HG02678 (cell line): ENCODE data around the gene CHTF18.

Source experiments
- ATAC-seq: cut with Tn5 transposase; IDR thresholded peaks from one replicate; pipeline ENCODE4 v1.9.1; 2021; ENCODE audit warnings: mild to moderate bottlenecking, moderate library complexity; ENCODE audit not compliant: unreplicated experiment

CHTF18 gene

DNA sequence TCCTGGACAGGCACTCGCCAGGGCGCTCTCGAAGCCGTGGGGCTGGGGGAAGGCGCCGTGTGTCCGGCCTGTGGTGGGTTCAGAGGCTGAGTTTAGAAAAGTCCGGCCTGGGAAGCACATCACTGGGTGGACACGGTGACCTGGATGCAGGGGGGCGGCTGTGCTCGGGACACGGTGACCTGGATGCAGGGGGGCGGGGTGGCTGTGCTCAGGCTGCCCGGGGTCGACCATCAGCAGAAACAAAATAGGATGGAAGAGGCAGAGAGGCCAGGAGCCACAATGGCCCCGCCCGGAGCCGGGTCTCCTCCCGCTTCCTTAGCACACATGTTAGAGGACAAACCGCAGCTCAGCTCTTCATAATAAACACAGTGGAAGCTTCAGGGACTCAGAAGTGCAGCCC lies 55.4 kb downstream of the CHTF18 start:
- ATAC-seq, result no peak

DNA sequence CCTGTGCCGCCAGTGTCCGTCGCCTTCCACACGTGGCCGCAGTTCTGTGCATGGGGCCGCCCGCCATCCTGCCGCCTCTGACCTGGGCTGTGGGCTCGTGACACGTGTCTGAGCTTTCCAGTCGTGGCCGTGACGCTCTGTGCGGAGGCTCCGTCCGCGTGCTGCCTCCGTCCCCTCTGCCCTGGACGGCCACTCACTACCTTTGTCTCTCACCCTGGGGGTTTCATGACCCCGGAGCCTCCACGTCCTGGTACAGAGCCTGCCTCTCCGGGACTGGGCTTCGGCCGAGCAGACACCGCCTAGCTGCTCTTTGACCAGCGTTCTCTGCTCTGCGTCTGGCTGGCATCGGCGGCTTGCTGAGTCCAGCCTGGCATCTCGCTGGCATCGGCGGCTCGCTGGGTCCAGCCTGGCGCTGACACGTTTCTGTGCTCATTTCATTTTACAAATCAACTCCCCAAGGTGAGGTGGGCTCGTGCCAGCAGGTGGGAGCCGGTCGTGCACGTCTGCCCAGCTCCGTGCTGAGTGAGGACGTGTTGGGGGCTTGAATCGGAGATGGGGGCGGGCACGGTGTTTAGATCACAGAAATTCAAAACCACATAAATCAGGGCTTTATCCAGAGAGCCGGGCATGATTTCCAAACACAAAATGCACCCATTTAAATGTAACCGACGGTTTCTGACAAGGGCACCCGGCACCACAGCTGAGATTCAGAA lies 56.4 kb downstream of the CHTF18 start:
- ATAC-seq, result no peak

DNA sequence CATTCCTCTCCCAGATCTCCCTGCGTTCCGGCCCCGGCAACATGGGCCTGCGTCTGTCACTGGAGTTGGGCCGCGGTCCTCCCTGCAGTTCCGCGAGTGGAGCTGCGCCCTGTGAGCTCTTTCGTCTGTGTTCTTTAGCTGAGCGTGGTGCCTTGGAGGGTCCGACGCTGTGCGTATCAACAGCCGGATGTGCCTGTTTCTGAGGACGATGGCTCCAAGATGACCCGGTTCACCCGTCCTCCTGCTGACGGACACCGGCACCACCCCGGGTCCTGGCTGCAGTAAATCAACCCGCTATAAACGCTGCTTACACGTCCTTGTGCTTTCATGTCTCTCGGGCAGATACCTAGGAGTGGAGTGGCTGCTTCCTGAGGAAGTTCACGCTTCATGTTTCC lies 56.9 kb downstream of the CHTF18 start:
- no peak for ATAC-seq

DNA sequence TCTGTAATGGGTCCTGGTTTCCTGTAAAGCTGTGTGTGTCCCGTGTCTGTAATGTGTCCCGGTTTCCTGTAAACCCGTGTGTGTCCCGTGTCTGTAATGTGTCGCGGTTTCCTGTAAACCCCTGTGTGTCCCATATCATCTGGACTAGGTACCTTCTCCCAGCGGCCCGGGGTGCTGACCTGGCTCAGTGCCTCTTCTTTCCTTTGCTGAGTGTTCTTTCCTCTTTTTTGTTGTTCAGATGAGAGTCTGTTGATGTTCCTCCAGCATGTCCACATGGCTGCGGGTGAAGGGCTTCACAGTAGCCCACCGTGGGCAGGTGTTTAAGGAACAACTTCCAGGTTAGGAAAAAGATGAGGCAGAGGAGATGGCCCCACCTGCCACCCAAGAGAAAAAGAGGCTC lies 58.7 kb downstream of the CHTF18 start:
- ATAC-seq, result no peak
